ENCODE measurements around the gene SP9. TPM values are rescaled to one million over a fixed set of nuclear protein-coding genes. Genes with fewer than 3 reads are reported as not detected.

Gene SP9
- total RNA-seq, 1 donor from 2014 or later: not detected

DNA sequence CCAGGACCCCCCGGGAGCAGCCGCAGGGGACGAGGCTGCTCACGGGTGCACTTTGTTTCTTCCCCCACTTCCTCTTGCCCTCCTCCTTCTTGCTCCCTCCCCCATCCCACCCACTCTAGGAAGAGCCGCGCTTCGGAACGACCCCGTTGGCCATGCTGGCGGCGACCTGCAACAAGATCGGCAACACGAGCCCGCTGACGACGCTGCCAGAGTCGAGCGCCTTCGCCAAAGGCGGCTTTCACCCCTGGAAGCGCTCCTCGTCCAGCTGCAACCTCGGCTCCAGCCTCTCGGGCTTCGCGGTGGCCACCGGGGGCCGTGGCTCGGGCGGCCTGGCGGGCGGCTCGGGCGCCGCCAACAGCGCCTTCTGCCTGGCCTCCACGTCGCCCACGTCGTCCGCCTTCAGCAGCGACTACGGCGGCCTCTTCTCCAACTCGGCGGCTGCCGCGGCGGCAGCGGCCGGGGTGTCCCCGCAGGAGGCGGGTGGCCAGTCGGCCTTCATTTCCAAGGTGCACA lies 1.3 kb downstream of the SP9 start:
- H3K27ac ChIP-seq: no peak overlapping the region
- TF ChIP-seq POLR2A (IDR thresholded peaks at IDR 0.05) (no peak), POLR2AphosphoS5 (IDR thresholded peaks at IDR 0.05; ENCODE audit: insufficient read depth in 1 of 2, low read depth in 1 of 2) (no peak)
- TF ChIP-seq, protein P1, sequence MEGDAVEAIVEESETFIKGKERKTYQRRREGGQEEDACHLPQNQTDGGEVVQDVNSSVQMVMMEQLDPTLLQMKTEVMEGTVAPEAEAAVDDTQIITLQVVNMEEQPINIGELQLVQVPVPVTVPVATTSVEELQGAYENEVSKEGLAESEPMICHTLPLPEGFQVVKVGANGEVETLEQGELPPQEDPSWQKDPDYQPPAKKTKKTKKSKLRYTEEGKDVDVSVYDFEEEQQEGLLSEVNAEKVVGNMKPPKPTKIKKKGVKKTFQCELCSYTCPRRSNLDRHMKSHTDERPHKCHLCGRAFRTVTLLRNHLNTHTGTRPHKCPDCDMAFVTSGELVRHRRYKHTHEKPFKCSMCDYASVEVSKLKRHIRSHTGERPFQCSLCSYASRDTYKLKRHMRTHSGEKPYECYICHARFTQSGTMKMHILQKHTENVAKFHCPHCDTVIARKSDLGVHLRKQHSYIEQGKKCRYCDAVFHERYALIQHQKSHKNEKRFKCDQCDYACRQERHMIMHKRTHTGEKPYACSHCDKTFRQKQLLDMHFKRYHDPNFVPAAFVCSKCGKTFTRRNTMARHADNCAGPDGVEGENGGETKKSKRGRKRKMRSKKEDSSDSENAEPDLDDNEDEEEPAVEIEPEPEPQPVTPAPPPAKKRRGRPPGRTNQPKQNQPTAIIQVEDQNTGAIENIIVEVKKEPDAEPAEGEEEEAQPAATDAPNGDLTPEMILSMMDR (IDR thresholded peaks at IDR 0.05): no peak
- H3K4me3 ChIP-seq: peak overlapping the region; percentile 28 to 29
- DNase-seq (ENCODE audit: extremely low spot score in 2 of 2): no peak
- H3K4me1 ChIP-seq: peaks cover 54% of the 10 kb centered on the region
- peaks cover 27% of the 10 kb centered on the region for H3K27me3 ChIP-seq
- H3K36me3 ChIP-seq: no peaks in the 10 kb centered on the region
- no peaks in the 10 kb centered on the region for H3K9me3 ChIP-seq
- intact Hi-C loops (cut with DNase I): loop anchor here (10.0 kb wide), 2 partner anchors 291 to 1749 kb away; partner anchors contain the start of gene EVX2

DNA sequence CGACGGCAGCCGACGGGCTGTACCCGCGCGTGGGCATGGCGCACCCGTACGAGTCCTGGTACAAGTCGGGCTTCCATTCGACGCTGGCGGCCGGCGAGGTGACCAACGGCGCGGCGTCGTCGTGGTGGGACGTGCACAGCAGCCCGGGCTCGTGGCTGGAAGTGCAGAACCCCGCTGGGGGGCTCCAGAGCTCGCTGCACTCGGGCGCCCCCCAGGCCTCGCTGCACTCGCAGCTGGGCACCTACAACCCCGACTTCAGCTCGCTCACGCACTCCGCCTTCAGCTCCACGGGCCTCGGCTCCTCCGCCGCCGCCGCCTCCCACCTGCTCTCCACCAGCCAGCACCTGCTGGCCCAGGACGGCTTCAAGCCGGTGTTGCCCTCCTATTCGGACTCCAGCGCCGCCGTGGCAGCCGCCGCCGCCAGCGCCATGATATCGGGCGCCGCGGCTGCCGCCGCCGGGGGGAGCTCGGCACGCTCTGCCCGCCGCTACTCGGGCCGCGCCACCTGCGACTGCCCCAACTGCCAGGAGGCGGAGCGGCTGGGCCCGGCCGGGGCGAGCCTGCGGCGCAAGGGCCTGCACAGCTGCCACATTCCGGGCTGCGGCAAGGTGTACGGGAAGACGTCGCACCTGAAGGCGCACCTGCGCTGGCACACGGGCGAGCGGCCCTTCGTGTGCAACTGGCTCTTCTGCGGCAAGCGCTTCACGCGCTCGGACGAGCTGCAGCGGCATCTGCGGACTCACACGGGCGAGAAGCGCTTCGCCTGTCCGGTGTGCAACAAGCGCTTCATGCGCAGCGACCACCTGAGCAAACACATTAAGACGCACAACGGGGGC lies 2.0 kb downstream of the SP9 start:
- H3K9me3 ChIP-seq: no peaks in the 10 kb centered on the region
- no peaks in the 10 kb centered on the region for H3K36me3 ChIP-seq
- H3K27ac ChIP-seq: no peak overlapping the region
- no peak for DNase-seq (ENCODE audit: extremely low spot score in 2 of 2)
- intact Hi-C loops (cut with DNase I): loop anchor here (10.0 kb wide), 2 partner anchors 292 to 1748 kb away; partner anchors contain the start of gene EVX2
- peak overlapping the region; percentile 28 to 29 for H3K4me3 ChIP-seq
- peaks cover 60% of the 10 kb centered on the region for H3K4me1 ChIP-seq
- peaks cover 27% of the 10 kb centered on the region for H3K27me3 ChIP-seq
- TF ChIP-seq POLR2AphosphoS5 (IDR thresholded peaks at IDR 0.05; ENCODE audit: insufficient read depth in 1 of 2, low read depth in 1 of 2) (no peak), POLR2A (IDR thresholded peaks at IDR 0.05) (no peak)
- TF ChIP-seq, protein P1 (IDR thresholded peaks at IDR 0.05): no peak

DNA sequence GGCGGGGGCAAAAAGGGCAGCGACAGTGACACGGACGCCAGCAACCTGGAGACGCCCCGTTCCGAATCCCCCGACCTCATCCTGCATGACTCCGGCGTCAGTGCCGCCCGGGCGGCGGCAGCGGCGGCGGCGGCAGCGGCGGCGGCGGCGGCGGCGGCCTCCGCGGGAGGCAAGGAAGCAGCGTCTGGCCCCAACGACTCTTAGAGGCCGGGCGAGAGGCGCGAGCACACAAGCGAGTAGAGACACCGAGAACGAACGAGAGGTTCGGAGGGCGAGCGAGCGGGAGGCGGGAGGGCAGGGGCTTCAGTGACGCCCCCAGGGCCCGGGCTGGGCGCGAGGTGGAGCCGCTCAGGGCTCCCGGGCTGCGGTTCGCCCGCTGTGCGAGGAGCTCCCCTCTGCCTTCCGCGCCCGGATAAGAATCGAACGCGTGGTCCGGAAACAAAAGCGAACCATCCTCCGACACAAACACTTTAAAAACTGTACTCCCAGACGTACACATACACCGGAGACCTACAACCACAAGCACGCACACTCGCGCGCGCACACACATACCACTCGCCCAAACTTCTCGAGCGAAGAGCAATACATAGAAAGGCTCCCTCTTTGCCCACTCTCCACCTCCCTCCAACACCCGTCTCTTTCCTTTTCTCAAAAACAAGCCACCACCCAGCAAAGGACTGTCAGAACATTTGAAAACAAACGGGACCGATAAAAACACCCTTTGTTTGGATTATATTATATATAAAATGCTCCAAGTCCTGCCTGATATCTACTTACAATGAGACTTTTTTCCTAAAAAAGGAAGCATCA lies 2.8 kb downstream of the SP9 start:
- no peaks in the 10 kb centered on the region for H3K9me3 ChIP-seq
- H3K36me3 ChIP-seq: no peaks in the 10 kb centered on the region
- intact Hi-C loops (cut with DNase I): loop anchor here (10.0 kb wide), 2 partner anchors 293 to 1747 kb away; partner anchors contain the start of gene EVX2
- peak in 1 of 2 donors; percentile 21 for TF ChIP-seq POLR2AphosphoS5 (IDR thresholded peaks at IDR 0.05; ENCODE audit: insufficient read depth in 1 of 2, low read depth in 1 of 2)
- TF ChIP-seq, protein P1 (IDR thresholded peaks at IDR 0.05): no peak
- peaks cover 30% of the 10 kb centered on the region for H3K27me3 ChIP-seq
- no peak for DNase-seq (ENCODE audit: extremely low spot score in 2 of 2)
- H3K4me3 ChIP-seq: peak overlapping the region; percentile 28 to 29
- no peak overlapping the region for H3K27ac ChIP-seq
- H3K4me1 ChIP-seq: peaks cover 69% of the 10 kb centered on the region

DNA sequence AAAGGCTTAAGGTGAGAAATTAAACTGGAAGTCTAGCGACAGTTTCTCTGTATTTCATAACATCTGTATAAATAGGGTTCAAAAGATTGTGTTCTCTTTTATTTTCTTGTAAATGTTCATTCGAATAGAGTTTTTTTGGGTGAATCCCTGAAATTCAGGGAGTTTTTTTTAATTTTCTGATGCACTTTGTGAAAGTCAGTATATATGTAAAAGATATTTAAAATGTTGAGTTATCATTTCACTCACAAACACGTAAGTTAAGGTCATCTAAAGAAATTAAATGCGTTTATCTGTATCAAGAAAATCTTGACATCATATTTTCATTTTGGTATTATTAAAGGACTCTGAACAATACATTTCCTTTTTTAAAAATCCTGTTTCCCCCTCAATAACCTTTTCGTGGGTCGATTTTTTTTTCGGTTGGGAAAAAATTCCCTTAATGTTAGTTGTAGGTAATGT lies 3.4 kb downstream of the SP9 start:
- H3K27ac ChIP-seq: no peak overlapping the region
- H3K27me3 ChIP-seq: peaks cover 34% of the 10 kb centered on the region
- no peaks in the 10 kb centered on the region for H3K36me3 ChIP-seq
- no peak for DNase-seq (ENCODE audit: extremely low spot score in 2 of 2)
- H3K4me1 ChIP-seq: peaks cover 72% of the 10 kb centered on the region
- no peak overlapping the region for H3K4me3 ChIP-seq
- intact Hi-C loops (cut with DNase I): loop anchor here (10.0 kb wide), 2 partner anchors 293 to 1747 kb away; partner anchors contain the start of gene EVX2
- TF ChIP-seq, protein P1 (IDR thresholded peaks at IDR 0.05): no peak
- no peak for TF ChIP-seq POLR2A (IDR thresholded peaks at IDR 0.05)
- no peak for TF ChIP-seq POLR2AphosphoS5 (IDR thresholded peaks at IDR 0.05; ENCODE audit: insufficient read depth in 1 of 2, low read depth in 1 of 2)
- no peaks in the 10 kb centered on the region for H3K9me3 ChIP-seq
